ENCODE results near the gene DPYSL4.

Gene DPYSL4

DNA sequence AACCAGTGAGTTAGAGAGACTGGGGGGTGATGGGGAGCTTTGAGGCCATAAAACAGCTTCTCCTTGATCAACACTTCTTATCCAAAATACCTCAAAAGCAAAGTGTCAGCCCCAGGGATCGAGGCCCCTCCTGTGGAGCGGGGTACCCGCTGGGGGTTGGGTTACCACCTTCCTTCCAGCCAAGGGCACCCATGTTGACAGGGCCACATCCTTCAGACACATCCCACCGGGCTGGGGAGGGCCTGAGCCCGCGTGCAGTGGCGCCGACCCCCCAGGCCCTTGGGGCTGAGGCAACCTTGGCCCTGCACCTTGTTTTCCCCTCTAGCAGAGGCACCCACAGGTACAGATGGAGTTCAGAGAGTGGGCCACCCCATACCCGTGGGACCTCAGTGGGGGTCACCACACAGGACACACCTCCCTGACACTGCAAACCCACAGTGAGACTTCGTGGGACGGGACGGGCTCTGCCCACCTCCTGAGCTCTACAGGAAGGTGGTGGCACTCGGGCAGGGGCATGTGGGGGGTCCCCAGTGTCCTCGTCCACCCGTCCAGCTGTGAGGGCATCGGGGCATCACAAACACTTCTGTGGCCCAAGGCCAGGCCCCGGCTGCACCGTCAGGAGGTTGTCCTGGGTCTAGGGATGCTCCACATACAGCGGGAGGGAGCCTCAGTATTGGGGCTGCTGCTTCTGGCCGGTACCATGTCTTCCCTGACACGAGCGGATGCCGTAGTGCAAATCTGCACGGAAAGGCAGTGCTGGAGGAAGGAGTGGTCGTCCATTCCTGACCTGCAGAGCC lies 10.7 kb downstream of the DPYSL4 start:
- no peak for DNase-seq

DNA sequence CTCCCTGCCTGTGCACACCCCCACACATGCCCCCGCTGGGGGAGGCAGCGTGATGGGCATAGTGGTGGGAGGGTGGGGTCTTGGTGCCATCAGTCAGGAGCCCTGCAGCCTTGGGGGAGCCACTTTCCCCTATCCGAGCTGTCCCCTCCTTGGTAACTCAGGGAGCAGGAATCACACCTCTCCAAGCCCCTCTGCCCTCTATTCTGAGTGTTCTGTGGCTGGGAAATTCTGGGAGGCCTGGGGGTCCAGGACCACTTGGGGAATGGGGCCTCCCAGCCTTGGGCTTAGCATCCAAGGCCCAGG lies 11.3 kb downstream of the DPYSL4 start:
- DNase-seq, result no peak

DNA sequence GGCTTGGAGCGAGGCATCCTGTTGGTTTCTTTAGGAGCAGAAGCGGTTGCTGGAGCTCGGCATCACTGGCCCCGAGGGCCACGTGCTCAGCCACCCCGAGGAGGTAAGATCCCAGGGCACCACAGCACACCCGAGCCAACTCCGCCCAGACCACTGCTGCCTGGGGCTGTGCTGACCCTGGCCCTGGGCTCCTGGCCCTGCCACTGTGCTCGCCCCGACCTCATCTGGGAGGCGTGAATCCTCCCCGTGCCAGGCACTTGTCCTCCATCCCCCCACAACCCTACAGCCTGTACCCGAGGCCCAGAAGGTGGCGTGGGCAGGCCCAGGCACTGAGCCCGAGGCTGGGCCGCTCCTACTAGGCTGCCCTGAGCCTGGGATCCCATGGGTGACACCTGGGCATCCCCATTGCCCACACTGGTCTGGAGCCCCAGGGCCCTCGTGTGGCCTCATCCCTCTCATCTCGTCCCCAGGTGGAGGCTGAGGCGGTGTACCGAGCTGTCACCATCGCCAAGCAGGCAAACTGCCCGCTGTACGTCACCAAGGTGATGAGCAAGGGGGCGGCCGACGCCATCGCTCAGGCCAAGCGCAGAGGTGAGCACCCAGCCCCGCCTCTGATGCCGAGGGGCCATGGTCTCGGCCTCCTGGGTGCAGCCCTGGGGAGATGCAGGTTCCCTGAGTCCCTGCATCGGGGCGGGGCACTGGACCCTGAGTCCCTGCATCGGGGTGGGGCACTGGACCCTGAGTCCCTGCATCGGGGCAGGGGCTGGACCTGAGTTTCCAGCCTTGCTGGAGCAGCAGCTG lies 11.8 kb downstream of the DPYSL4 start:
- DNase-seq, result no peak

DNA sequence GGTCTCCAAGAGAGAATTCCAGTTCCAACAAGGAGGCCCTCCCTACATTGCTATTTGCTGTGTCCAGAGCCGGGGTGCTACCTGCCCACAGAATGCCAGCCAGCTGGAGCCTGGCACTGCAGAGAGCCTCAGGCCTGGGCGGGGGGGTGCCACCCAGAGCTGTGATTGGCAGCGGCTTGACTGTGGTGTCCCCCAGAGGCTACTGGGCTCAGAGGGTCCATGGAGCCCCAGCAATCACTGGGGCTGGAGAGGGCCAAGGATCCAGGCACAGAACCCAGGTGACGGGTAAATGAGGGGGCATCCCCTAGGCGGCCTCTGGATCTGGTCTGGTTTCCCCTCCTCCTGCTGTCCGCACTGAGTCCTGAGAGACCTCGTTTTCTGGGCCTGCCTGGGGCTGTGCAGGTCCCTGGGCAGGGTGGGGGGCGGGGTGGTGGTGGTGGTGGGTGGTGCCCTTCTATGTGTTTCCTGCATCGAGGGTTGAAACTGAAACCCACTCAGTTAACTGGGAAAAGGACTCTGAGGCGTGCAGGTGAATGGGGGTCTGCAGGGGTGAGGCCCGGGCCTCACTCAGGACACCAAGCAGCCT lies 12.6 kb downstream of the DPYSL4 start:
- DNase-seq, result no peak

DNA sequence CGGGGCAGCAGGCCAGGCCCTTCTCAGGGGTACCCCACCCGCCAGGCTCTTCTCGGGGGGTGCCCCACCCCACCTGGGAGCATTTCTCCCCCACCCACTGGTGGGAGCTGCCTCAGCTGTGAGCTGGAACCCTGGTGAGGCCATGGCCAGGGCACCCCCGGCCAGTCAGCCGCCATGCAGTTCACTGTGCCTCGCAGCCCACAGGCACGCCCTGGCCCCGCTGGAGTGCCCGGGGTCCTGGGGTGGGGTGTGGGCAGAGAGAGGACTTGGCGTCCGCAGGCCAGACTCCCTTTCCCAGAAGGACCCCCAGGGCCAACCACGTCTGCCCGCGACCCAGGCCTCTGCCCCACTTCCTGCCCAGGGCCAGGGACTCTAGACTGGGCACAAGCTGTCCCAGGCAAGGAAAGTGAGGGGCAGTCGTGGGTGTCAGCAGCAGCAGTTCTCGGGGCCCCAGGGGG lies 13.1 kb downstream of the DPYSL4 start:
- DNase-seq, result no peak

DNA sequence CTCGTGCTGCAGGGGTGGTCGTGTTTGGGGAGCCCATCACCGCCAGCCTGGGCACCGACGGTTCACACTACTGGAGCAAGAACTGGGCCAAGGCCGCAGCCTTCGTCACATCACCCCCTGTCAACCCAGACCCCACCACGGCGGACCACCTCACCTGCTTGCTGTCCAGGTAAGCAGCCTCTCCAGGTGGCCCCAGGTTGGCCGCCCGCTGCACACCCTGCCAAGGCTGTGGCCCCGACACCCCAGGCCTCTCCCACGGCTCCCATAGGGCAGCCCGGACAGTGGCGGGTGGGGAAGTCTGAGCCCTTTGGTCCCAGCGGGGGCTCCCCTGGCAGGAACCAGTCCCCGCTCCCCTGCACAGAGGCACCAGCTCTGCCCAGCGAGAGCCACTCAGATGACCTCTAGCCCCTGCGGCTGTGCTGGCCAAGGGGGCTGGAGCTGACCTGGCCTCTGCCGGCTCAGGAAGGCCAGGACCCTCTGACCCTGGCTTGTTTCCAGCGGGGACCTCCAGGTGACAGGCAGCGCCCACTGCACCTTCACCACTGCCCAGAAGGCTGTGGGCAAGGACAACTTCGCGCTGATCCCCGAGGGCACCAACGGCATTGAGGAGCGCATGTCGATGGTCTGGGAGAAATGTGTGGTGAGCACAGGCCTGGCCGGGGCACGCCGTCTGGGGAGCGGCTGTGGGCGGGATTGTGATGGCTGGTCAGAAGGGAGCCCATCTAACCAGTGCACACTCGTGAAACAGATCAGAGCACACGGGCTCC lies 13.8 kb downstream of the DPYSL4 start:
- DNase-seq, result no peak

DNA sequence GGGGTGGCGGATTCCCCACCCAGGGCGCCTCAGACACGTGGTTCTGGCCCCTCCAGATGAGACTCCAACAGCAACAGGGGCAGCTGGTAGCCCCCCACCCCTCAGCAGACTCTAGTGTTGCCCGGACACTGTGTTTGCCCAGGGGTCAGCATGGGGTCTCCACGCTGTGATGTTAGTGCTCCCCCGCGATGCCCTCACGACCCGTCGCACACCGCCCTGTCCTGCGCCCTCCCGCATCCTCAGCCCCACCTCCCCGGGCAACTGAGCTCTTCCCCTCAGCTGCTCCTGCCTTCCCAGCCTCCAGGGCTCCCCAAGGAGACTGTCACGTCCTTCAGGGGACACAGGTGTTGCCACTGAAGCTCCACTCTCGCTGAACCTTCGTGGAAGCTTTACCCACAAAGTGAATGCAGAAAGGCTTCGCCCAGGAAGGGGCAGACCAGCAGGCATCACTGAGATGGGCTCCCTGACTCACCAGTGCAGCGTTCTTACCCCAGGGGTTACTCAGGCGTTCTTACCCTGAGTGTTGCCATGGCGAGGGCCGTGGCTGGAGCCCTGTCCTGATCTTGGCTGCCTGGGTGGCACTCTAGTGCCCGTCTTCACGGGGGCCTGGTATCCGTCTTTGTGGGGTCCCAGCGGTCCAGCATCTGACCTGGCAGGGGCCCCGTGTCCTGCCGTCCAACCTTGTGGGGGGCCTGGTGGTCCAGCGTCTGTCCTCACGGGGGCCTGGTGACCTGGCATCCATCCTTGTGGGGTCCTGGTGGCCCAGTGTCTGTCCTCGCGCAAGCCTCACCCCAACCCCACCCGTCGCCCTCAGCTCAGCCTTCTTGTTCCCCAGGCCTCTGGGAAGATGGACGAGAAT lies 14.6 kb downstream of the DPYSL4 start:
- no peak for DNase-seq

DNA sequence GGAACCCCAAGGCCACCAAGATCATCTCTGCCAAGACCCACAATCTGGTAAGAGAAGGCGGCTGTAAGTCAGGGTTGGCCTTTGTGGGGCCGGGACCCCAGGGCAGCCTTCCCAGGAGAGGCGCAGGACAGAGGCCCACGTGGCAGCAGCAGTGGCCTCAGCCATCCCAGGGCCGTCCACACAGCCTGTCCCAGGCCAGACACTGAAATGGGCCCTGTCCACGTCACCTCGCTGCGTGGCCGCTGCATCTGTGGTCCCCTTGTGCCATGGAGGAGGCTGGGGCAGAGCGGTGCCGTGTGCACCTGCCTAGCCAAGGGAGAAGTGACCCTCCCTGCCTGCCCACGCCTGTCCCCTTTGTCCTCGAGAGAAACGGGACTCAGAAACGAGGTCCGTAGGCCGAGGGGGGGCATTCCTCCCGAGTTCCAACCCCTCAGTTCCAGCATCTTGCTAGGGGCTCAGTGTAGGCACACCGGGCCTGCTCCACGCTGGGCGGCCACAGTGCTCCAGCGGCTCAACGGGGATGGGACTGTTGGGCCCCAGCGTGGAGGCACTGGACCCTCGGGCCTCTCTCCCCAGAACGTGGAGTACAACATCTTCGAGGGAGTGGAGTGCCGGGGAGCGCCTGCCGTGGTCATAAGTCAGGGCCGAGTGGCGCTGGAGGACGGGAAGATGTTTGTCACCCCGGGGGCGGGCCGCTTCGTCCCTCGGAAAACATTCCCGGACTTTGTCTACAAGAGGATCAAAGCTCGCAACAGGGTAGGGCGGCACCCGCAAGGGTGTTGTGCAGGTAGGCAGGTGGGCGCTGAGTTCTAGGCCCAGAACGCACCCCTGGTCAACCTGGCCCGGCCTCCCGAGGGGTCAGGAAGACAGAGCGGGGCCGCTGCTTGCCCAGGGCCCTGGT lies 15.6 kb downstream of the DPYSL4 start:
- no peak for DNase-seq

DNA sequence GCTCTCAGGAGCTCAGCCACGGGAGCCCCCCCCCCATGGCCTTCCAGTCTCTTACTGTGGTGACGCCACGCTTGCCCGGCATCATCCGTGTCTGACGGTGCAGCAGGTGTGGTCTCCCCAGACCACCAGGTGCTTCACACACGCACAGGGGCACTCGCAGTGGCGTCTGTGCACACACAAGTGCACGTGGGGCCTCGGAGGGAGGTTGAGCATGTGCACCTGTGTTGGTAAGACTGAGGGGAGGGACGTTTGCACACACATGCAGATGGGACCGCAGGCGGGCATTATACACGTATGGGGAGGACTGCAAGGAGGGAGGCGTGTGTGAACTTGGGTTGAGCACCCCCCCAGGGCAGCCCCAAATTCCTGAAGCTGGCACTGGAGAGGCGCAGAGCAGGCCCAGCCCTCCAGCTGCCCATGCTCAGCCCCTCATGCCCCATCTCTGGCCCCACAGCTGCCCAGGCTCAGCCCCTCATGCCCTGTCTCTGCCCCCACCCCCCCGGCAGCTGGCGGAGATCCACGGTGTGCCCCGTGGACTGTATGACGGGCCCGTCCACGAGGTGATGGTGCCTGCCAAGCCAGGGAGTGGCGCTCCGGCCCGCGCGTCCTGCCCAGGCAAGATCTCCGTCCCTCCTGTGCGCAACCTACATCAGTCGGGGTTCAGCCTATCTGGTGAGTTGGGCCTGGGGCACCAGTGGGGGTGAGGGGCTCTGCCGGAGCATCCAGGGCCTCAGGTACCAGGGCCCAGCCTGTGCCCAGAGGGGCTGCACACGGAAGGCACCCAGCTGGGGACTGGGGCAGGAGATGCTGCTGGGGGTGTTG lies 16.7 kb downstream of the DPYSL4 start:
- DNase-seq, result no peak

DNA sequence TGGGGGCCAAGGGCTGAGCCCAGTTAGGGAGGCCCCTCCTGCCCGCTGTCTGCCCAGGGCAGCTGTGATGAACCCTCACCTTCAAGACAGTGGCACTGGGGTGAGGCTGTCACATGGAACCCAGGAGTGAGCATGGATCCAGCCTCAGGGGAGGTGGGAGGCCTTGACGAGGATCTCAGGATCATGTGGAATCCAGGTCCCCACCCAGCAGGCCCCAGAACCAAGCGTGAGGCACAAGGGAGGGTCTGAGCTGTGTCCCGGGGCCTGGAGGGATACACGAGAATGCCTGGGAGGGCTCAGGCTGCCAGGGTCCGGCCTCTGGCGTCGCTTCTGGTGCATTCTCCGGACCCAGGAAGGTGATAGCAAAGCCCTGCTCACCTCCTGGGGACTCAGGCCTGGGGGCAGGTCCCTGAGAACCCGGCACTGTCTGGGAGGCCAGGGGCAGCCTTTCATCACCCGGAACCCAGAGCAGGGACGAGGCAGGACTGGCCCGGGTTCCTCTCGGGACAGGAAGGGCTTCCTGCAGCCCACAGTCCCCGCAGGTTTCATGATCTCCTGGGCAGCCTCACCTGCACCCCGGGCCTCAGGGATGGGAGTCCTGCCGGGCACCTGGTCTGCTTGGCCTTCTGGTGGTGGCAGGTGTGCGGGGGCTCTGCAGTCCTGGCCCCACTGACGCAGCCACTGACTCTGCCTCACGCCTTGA lies 17.5 kb downstream of the DPYSL4 start:
- no peak for DNase-seq

DNA sequence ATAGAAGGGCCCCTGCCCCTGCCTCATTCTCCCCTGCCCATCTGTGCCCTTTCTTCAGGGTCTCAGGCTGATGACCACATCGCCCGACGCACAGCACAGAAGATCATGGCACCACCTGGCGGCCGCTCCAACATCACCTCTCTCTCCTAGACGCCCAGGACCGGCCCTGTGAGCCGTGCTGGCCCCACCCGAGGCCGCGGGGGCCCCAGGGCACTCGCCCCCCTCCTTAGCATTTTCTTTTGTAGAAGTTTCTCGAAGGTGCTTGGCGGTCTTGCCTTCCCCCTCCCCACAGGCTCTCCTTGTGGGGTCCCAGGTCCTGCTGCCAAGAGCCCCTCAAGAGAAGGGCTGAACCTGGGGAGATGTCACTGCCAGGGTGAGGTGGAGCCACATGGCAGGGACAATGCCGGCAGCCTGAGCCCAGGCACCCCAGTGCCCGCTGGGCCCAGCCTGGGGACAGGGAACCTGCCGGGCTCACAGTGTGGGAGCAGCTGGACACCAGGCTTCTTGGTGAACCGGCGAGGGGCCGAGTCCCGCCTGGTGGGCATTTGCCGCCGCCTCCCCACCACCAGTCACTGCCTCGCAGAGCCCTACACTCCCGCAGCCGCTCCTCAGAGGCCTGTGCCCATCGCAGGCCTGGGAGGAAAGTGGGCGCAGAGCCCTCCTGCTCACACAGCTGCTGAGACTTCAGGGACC lies 18.2 kb downstream of the DPYSL4 start:
- no peak for DNase-seq

DNA sequence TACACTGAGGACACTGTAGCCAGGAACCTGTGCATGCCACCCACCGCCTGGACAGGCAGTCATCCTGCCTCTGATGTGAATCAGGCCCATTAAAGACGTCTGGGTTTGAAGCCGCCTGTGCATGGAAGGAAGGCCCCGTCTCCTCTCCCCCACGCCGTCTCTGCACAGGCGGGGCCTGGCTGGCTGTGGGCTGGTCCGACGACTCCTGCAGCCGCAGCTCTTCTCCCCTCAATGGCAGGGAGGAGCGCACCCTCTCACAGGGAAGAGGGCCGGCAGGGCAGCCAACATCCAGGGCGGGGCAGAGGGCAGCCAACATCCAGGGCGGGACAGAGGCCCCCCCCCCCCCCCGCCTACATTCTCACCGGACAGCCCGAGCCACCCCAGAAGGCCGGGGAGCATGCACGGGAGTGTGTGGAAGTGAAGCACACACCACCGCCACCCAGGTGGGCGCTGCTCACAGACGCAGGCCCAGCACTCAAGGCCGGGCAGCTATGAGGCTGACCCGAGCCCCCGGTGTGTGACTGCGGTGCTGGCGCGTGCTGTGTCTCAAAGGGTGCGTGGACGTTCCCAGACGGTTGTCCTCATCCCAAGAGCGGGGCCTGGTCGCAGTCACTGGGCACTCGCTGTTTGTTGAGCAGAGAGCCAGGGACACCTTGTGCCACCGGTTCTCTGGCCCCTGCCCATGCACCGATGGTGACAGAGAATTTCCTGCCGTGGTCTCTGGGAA lies 19.1 kb downstream of the DPYSL4 start:
- DNase-seq, result no peak

DNA sequence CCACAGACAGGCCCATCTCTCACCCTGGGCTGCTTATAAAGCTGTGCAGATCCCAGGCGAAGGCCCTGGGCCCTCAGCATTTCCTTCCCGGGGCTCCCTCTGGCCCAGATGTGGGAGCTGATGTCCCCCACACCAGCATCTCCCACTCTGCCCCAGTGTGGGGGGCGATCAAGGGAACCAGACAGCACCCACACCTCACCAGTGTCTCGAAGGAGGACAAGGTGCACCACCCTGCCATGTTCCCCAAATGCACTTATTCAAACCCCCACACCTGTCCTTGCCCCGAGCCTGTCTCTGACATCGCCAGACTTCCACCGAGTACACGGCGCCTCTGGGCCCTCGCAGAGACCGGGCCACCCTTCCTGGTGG lies 19.6 kb downstream of the DPYSL4 start:
- DNase-seq, result no peak

DNA sequence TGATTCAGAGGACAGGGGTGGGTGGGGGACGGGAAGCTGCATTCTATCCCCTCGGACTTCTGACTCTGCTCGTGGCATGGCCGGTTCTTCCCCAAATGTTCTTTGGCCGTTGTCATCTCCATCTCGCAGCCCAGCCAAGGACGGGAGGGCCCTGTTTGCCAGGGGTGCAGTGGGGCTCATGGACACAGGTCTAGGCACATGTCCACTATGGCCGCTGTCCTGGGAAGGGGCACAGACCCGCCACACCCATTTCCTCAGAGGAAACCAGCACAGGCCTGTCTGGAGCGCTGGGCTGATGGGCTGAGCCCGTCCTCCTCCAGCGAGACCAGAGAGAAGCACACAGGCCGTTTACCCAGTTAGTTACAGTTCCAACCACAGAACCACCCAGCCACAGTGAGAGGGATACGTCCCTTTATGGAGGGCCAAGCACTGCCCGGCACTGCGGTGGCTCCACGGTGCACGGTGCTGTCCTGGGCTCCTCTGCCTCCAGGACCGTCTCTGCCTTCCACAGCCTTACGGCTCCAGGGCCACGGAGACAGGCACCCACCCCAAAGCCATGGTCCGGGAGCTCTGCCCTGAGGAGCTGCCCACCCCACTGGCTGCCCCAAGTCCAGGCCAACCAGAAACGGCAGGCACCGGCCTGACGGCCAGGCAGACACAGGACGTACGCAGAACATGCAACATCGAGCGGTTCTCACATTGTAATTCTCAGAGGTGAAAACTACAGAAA lies 20.2 kb downstream of the DPYSL4 start:
- no peak for DNase-seq

DNA sequence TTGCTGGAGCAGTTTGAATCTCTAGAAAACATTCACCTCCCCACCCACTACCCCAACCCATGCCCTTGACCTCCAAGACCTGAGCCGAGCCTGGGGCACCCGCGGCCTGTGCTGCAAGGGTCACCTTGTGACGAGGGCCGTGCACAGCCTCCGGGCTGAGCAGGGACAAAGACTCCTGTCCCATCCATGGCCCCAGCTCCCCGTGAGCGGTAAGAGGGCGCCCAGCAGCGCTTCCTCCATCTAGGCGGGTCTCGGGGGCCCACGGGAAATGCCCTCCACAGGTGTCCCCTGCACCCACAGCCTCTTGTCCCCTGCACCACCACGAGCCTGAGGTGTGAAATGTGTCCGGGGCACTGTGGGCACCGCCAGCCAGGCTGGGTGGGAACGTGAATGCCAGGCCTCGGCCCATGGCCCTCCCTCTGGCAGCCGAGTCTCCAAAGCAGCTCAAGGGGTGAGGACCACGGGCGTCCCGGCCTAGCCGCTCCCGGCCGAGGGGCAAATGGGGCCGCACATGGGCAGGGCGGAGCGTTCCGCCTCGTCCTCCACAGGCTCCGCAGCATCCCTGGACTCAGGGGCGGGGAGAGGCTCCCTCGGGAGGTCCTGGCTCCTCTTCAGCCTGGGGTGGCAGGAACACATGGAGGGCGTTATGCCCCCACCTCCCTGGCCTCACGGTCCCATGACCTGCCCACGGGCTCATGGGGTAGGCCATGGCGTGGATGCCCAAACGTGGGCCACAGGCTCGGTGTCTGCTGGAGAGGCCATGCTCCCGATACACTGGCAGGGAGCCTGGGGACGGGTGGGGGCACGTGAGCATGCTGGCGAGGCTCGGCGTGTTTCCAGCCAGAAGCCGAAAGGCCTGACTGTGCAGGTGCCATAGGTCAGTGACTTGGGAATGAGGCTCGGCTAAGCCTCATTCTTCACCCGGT lies 21.1 kb downstream of the DPYSL4 start:
- DNase-seq, result no peak

DNA sequence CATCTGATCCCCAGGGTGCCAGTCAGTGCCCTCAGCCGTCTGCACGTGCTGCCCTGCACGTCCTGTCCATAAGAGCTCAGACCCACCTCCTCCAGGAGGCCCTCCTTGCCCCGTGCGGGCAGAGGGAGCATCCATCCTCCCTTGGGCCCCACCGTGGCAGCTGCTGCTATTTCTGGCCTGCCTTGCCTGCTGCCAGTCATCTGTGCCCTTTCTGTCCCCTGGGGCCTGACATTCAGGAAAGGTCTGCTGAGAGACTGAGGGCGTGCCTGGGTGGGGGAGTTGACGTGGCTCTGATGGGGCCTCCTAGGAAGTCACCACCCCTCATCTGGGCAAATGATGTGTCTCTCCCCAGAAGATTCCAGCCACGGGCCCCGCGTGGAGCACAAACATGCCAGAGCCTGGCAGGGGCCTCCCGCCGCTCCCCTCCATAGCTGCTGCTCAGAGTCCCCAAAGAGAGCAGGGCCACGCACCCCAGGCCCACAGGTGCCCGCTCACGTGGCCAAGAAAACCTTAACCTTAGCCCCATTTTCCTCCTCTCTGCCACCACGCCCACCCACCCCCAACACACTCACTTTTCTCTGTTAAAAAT lies 21.8 kb downstream of the DPYSL4 start:
- no peak for DNase-seq
